GM21360 (cell line): ENCODE measurements around the gene PLA2G4C.

ENCODE experiments used
- ATAC-seq: cut with Tn5 transposase; IDR thresholded peaks from one replicate; pipeline ENCODE4 v1.9.1; 2021; ENCODE audit warnings: mild to moderate bottlenecking, moderate library complexity; ENCODE audit not compliant: unreplicated experiment

The PLA2G4C gene, protein sequence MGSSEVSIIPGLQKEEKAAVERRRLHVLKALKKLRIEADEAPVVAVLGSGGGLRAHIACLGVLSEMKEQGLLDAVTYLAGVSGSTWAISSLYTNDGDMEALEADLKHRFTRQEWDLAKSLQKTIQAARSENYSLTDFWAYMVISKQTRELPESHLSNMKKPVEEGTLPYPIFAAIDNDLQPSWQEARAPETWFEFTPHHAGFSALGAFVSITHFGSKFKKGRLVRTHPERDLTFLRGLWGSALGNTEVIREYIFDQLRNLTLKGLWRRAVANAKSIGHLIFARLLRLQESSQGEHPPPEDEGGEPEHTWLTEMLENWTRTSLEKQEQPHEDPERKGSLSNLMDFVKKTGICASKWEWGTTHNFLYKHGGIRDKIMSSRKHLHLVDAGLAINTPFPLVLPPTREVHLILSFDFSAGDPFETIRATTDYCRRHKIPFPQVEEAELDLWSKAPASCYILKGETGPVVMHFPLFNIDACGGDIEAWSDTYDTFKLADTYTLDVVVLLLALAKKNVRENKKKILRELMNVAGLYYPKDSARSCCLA

DNA sequence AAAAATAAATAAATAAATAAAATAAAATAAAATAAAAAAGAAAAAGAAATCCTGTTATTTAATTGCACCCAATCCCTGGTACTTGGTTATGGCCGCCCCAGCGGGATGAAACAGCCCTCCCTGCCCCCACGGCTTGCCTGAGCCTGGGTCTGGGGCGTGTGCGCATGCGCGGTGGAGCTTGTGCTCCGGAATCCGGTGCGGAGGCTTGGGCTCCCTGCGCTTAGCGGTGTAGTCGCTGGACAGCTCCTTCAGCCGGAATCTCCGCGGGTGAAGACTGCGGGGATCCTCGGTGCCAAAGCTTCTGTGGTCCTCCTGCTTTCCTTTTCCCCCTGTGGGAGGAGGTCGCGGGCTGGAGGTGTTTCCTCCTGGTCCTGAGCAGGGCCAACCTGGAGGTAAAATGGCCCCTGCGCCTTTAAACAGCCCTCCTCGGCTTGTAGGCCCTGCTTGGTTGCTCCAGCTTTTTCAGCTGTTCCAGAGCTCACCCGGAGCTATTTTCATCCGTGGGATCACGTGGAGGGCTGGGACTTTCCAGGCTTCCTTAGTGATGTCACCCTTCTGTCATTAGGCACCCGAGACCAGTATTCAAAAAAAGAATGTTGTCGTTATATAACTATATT is at the start of gene PLA2G4C:
Gene PLA2G4C (minus strand): TSS at position 468 of the 617 bp plus-strand sequence. CDS start 4,288 bp downstream, outside the sequence.
- peak; percentile 51 for ATAC-seq

- ATAC-seq: no peak
These were observed 47.7 kb upstream of the PLA2G4C start for GRCh38 chr19:48158210-48158790.

DNA sequence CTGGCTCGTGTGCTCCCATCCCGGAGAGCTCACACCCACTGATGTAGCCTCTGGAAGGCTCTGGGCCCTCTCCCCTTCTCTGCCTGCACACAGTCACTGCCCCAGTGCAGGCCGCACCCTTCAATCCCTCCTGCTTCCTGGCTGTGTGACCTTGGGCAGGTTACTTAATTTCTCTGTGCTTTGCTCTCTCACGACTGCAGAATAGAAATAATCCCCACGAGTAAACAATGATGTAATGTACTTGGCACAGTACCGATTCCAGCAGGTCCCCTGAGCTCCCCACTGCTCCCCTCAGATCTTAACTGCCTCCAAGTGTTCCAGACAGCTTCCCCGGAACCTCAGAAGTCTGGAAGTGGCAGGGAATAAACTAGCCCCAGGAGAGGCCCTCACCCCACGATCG is 43.4 kb upstream of the PLA2G4C start:
- ATAC-seq: no peak

GRCh38 chr19:48152551-48152950 is 41.9 kb upstream of the PLA2G4C start:
- no peak for ATAC-seq

- ATAC-seq: no peak
These were observed 38.8 kb upstream of the PLA2G4C start for GRCh38 chr19:48149430-48149829.

- no peak for ATAC-seq
These were observed 38.0 kb upstream of the PLA2G4C start for GRCh38 chr19:48148576-48148975.

DNA sequence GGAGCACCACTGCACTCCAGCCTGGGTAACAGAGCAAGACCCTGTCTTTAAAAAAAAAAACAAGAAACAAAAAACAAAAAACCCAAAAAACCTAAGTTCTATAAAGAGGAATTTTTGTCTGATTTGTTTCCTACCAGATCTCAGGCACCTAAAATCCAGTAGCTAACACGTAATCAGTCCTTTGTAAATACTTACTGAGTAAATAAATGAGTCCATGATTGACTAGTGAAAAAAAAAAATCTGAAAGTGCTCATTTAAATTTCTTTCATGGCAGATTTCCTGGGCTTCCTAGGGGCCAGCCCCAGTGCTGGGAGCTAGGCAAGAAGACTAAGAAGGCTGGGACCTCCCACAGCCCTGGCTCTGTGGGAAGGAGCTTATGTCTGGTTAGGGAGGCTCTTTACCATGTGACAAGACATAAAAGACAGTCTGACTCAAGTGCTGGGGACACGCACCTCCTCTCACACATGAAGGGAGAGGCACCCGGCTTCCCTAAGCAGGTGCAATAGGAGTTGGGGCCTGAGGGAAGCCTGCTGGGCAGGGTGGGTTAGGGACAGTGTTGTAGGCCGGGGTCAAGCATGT is 37.1 kb upstream of the PLA2G4C start:
- ATAC-seq: no peak

- no peak for ATAC-seq
These were observed 28.4 kb upstream of the PLA2G4C start for GRCh38 chr19:48139053-48139452.

GRCh38 chr19:48137411-48137810 is 26.8 kb upstream of the PLA2G4C start:
- no peak for ATAC-seq

- ATAC-seq: no peak
These were observed 25.9 kb upstream of the PLA2G4C start for GRCh38 chr19:48136547-48136946.

GRCh38 chr19:48135411-48135810 is 24.8 kb upstream of the PLA2G4C start:
- ATAC-seq: no peak

DNA sequence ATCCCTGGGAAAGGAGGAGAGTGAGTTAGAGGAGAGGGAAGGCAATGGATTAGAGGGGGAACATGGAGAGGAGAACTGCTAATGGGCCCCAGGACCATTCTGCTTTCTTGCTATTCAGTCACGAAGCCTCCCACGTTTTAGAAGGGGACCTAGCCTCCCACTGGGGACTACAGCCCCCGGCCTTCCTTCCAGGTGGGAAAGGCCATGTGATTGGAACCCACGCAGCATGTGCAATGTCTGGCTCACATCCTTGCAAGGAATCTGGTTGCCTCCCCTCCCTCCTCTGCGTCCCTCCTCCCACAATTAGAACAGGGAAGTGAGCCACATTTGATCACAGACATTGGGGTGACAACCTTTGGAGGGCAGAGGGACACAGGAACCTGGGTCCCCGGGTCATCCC is 22.5 kb upstream of the PLA2G4C start:
- ATAC-seq: no peak

GRCh38 chr19:48127561-48127960 is 16.9 kb upstream of the PLA2G4C start:
- ATAC-seq: no peak

- no peak for ATAC-seq
These were observed 13.5 kb upstream of the PLA2G4C start for GRCh38 chr19:48123907-48124651.

DNA sequence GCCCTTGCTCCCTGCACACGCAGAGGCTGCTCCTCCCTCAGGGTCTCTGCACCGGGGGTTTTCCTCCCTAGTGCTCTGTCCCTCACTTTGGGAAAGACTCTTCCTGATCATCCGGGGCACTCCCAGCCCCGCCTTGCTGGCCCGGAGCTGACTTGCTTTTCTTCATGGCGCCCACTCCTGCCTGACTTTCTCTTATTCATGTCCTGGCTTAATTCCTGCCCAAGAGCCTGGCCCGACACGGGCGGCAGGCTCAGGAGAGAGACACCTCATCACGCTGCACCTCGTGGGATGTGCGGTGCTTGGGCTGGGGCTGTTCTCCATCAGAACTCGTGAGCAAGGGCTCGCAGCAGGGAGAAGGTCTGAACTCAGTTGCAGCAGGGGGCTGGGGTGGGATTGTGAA is 11.8 kb upstream of the PLA2G4C start:
- no peak for ATAC-seq

DNA sequence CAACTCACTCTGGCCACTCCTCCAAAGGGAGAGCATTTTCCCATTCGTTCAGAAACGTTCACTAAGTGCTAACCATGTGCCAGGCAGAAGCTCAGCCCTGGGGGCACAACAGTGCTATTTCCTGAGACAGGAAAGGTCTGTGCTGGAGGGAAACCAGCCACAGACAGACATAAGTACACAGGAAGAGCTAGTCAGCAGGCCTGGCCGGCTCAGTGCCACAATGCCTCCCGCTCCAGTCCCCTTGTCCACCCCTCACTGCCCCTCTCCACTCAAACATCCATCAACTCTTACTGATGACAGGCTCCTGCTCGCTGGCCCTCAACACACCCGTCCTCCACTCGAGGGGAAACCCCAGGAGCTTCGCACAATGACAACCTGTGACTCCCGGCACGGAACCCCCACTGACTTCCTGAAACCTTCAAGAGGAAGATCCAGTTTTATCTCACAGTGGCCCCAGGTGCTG is 11.3 kb upstream of the PLA2G4C start:
- no peak for ATAC-seq

DNA sequence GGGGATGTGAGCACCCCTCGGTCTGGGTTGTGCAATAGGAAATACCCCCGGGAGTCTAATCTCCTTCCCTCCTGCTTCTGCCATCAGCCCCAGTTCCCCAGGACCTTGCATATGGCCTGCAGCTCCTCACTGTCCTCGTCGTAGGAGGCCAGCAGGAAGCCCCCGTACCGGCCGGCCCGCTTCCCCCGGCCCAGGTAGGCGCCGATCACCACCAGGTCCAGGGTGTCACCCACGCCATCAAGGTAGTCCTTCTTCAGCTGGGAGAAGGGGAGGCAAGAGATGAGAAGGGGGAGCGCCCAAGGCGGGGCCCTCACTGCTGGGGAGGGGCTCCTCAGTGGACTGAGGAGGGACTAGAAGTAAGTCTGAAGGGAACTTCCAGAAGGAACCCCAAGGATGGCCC is 10.4 kb upstream of the PLA2G4C start:
- no peak for ATAC-seq

GRCh38 chr19:48120505-48120904 is 9.9 kb upstream of the PLA2G4C start:
- no peak for ATAC-seq

DNA sequence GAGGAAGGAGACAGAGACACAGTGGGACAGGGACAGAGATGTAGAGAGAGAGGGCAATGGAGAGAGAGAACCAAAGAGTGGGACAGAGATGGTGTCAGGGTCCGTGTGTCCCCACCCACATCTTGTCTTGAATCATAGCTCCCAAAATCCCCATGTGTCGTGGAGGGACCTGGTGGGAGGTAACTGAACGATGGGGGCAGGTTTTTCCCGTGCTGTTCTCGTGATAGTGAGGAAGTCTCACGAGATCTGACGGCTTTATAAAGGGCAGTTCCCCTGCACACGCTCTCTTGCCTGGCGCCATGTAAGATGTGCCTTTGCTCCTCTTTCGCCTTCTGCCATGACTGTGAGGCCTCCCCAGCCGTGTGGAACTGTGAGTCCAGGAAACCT is 7.5 kb upstream of the PLA2G4C start:
- ATAC-seq: no peak

- no peak for ATAC-seq
These were observed 7.0 kb upstream of the PLA2G4C start for GRCh38 chr19:48117515-48118130.
